Fibroblast of gingiva (primary cell): ENCODE data around the gene UBE3B.

ENCODE experiments used
- DNase-seq: peaks from one replicate; pipeline ENCODE4 v3.0.0-alpha.2; 2011; ENCODE audit warnings: low read depth

UBE3B gene

GRCh38 chr12:109494348-109494881, 17.0 kb downstream of the UBE3B start:
- no peak for DNase-seq

GRCh38 chr12:109495012-109495411, 17.6 kb downstream of the UBE3B start:
- no peak for DNase-seq

- DNase-seq = no peak
These were observed 18.9 kb downstream of the UBE3B start for GRCh38 chr12:109496306-109496705.

- no peak for DNase-seq
These were observed 20.2 kb downstream of the UBE3B start for GRCh38 chr12:109497675-109498074.

GRCh38 chr12:109500406-109501185, 23.2 kb downstream of the UBE3B start:
- no peak for DNase-seq

- DNase-seq = no peak
These were observed 23.9 kb downstream of the UBE3B start for GRCh38 chr12:109501299-109501698.

GRCh38 chr12:109502332-109502731, 24.9 kb downstream of the UBE3B start:
- no peak for DNase-seq

GRCh38 chr12:109503611-109504010, 26.2 kb downstream of the UBE3B start:
- DNase-seq = no peak

- no peak for DNase-seq
These were observed 26.6 kb downstream of the UBE3B start for GRCh38 chr12:109504068-109504467.

GRCh38 chr12:109510196-109510595, 32.8 kb downstream of the UBE3B start:
- DNase-seq = no peak

- no peak for DNase-seq
These were observed 35.2 kb downstream of the UBE3B start for GRCh38 chr12:109512608-109513007.

- no peak for DNase-seq
These were observed 35.6 kb downstream of the UBE3B start for GRCh38 chr12:109513051-109513450.

GRCh38 chr12:109513977-109514376, 36.5 kb downstream of the UBE3B start:
- DNase-seq = no peak

GRCh38 chr12:109517619-109518018, 40.2 kb downstream of the UBE3B start:
- DNase-seq = no peak

GRCh38 chr12:109518820-109519665, 41.6 kb downstream of the UBE3B start:
- peak; percentile 62 for DNase-seq

- DNase-seq = no peak
These were observed 42.4 kb downstream of the UBE3B start for GRCh38 chr12:109519787-109520186.

GRCh38 chr12:109521831-109522230, 44.4 kb downstream of the UBE3B start:
- no peak for DNase-seq

- no peak for DNase-seq
These were observed 45.6 kb downstream of the UBE3B start for GRCh38 chr12:109523071-109523470.

GRCh38 chr12:109523504-109523903, 46.1 kb downstream of the UBE3B start:
- no peak for DNase-seq

GRCh38 chr12:109524466-109525278, 47.2 kb downstream of the UBE3B start:
- DNase-seq = no peak

GRCh38 chr12:109525279-109525585, 47.8 kb downstream of the UBE3B start:
- no peak for DNase-seq

GRCh38 chr12:109527489-109528123, 50.2 kb downstream of the UBE3B start:
- no peak for DNase-seq
